CD4-positive, CD25-positive, alpha-beta regulatory T cell (primary cell): ENCODE results near the gene GALNT10. TPM values are rescaled to one million over a fixed set of nuclear protein-coding genes. Genes with fewer than 3 reads are reported as not detected.

Experiments used
- ATAC-seq, 2 donors: fragments of 150-1000 bp; cut with Tn5 transposase; one replicate each; pipeline ENCODE4 v1.10.0; 2021; ENCODE audit warnings: low read depth in 2 of 2, moderate number of reproducible peaks in 2 of 2, moderate library complexity in 1 of 2
- DNase-seq, 3 donors: peaks; one replicate each; pipeline versions ENCODE4 v3.0.0 to v3.0.0-alpha.2; 2012 to 2022; ENCODE audit warnings: mixed read lengths in 1 of 3
- H3K27ac ChIP-seq: one replicate; pipeline ENCODE4 v1.7.0; 2013; ENCODE audit warnings: mild to moderate bottlenecking, low read length; ENCODE audit not compliant: insufficient read depth, poor library complexity, severe bottlenecking
- H3K27me3 ChIP-seq: one replicate; pipeline ENCODE4 v1.7.0; 2013; ENCODE audit warnings: low read length; ENCODE audit not compliant: control insufficient read depth, insufficient read depth
- H3K36me3 ChIP-seq: one replicate; pipeline ENCODE4 v1.7.0; 2013; ENCODE audit warnings: mild to moderate bottlenecking, low read length, moderate library complexity; ENCODE audit not compliant: control insufficient read depth, insufficient read depth
- H3K4me1 ChIP-seq: 2 replicates; pipeline ENCODE4 v1.7.0; 2013; ENCODE audit warnings: mild to moderate bottlenecking, low read length; ENCODE audit not compliant: insufficient read depth, control insufficient read depth, poor library complexity, severe bottlenecking
- H3K4me3 ChIP-seq: one replicate; pipeline ENCODE4 v1.7.0; 2013; ENCODE audit warnings: low read depth, mild to moderate bottlenecking, low read length, moderate library complexity
- H3K9me3 ChIP-seq, 2 experiments: 1 replicate in 1 of 2; 2 replicates in 1 of 2; pipeline ENCODE4 v1.7.0; 2013; ENCODE audit warnings: low read length in 2 of 2, mild to moderate bottlenecking in 1 of 2, moderate library complexity in 1 of 2; ENCODE audit not compliant: control insufficient read depth in 2 of 2
- H3K27ac Mint-ChIP-seq, 3 donors: one replicate each; pipeline ENCODE4 v1.8.0; 2020 to 2022; ENCODE audit warnings: mild to moderate bottlenecking in 3 of 3, mixed read lengths in 3 of 3, moderate library complexity in 2 of 3
- H3K27me3 Mint-ChIP-seq: one replicate; pipeline ENCODE4 v1.8.0; 2022; ENCODE audit warnings: mild to moderate bottlenecking, mixed read lengths
- H3K36me3 Mint-ChIP-seq: one replicate; pipeline ENCODE4 v1.8.0; 2020; ENCODE audit warnings: mixed read lengths
- H3K4me1 Mint-ChIP-seq, 4 donors: one replicate each; pipeline ENCODE4 v1.8.0; 2020 to 2022; ENCODE audit warnings: mixed read lengths in 4 of 4, mild to moderate bottlenecking in 1 of 4
- H3K4me3 Mint-ChIP-seq, 4 donors: one replicate each; pipeline ENCODE4 v1.8.0; 2020 to 2022; ENCODE audit warnings: mild to moderate bottlenecking in 4 of 4, mixed read lengths in 4 of 4, moderate library complexity in 3 of 4
- H3K9me3 Mint-ChIP-seq, 7 donors: one replicate each; pipeline ENCODE4 v1.8.0; 2020 to 2022; ENCODE audit warnings: mixed read lengths in 7 of 7, mild to moderate bottlenecking in 3 of 7, moderate library complexity in 2 of 7
- polyA plus RNA-seq, 4 donors: library from polyadenylated mRNA; unstranded; fragments of 300-500 nt; fragmentation: Illumina TruSeq; gene quantifications; one replicate each; pipeline ENCODE4 v1.2.3, GENCODE V29; 2021
- total RNA-seq: library from RNA; stranded (reverse); gene quantifications from one replicate; pipeline ENCODE4 v1.2.3, GENCODE V29; 2022

Gene GALNT10
- total and polyA plus RNA-seq, 5 donors from 2014 or later, result 8.4 to 43.4 (median 15.9) TPM

DNA sequence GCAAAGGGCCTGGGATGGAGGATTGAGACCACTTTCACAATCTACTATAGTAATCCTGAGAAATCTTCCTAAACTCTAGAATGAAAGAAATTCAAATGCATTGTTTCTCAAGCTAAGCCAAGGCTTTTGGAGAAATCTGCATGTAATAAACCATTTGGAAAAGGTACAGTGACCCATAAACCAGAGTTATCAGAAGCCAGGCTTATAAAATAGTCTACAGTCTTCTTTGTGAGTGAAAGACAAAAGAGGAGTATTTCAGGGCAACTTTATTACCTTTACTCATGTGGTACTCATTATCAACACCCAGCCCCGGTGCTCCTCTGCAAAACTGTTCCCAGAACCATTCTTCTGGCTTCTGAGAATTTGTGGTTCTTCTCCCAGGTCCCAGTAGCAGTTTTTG, 87.0 kb downstream of the GALNT10 start:
- Histone ChIP-seq H3K9me3 (no peaks in the 10 kb centered on the region), H3K27me3 (no peaks in the 10 kb centered on the region), H3K4me3 (no peak overlapping the region), H3K4me1 (peaks cover 14% of the 10 kb centered on the region), H3K36me3 (peaks cover 3% of the 10 kb centered on the region), H3K27ac (no peak overlapping the region)
- DNase-seq (no peak), ATAC-seq (no peak)
- Mint-ChIP-seq H3K27ac (peak overlapping the region in 1 of 3 donors; percentile 39), H3K36me3 (peaks cover 12% of the 10 kb centered on the region), H3K27me3 (no peaks in the 10 kb centered on the region), H3K4me3 (no peak overlapping the region), H3K4me1 (peaks cover 22 to 62% (median 31%) of the 10 kb centered on the region in 4 donors), H3K9me3 (peaks cover 0 to 3% (median 0%) of the 10 kb centered on the region in 7 donors)

DNA sequence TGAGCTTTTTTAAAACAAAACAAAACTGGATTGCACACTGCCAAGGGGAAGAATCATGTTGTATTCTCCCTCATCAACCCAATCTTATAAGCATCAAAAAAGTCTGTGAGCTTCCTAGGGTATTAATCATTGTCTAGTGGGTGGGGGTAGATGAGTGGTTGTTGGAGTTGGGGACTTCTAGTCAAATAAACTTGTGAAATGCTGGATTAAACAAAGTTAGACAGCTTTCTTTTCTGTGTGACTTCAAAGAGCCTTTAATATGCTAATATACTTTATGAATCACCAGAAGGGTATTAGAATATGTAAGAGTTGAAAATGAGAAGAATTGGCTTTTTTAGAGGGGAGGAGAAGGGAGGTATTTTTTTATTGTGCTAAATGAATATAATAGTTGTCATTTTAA, 87.7 kb downstream of the GALNT10 start:
- DNase-seq, result no peak
- Mint-ChIP-seq H3K4me3 (no peak overlapping the region), H3K27ac (no peak overlapping the region), H3K4me1 (peaks cover 19 to 55% (median 25%) of the 10 kb centered on the region in 4 donors), H3K9me3 (peaks cover 0 to 3% (median 0%) of the 10 kb centered on the region in 7 donors), H3K27me3 (no peaks in the 10 kb centered on the region), H3K36me3 (peaks cover 12% of the 10 kb centered on the region)
- H3K4me3 ChIP-seq, result no peak overlapping the region
- H3K4me1 ChIP-seq, result peaks cover 7% of the 10 kb centered on the region
- no peak overlapping the region for H3K27ac ChIP-seq
- H3K27me3 ChIP-seq, result no peaks in the 10 kb centered on the region
- no peak for ATAC-seq
- peaks cover 3% of the 10 kb centered on the region for H3K36me3 ChIP-seq
- H3K9me3 ChIP-seq, result no peaks in the 10 kb centered on the region

DNA sequence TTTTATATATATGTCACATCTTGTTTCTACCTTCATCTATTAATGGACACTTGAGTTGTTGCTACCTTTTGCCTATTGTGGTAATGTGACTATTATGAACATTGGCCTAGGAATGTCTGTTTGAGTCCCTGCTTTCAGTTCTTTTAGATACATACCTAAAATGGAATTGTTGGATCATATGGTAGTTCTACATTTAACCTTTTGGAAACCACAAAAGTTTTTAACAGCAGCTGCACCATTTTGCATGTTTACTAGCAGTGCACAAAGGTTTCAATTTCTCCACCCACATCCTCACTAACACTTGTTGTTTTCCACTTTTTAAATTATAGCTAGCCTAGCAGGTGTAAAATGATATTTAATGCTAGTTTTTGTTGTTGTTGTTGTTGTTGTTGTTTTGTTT, 88.4 kb downstream of the GALNT10 start:
- Mint-ChIP-seq H3K27me3 (no peaks in the 10 kb centered on the region), H3K9me3 (peaks cover 0 to 2% (median 0%) of the 10 kb centered on the region in 7 donors), H3K4me3 (no peak overlapping the region), H3K4me1 (peaks cover 14 to 48% (median 19%) of the 10 kb centered on the region in 4 donors), H3K36me3 (peaks cover 12% of the 10 kb centered on the region), H3K27ac (no peak overlapping the region)
- H3K27ac ChIP-seq, result no peak overlapping the region
- H3K9me3 ChIP-seq, result no peaks in the 10 kb centered on the region
- no peak for ATAC-seq
- H3K36me3 ChIP-seq, result peaks cover 3% of the 10 kb centered on the region
- no peaks in the 10 kb centered on the region for H3K4me1 ChIP-seq
- H3K27me3 ChIP-seq, result no peaks in the 10 kb centered on the region
- peak in 1 of 3 donors; percentile 58 for DNase-seq
- no peak overlapping the region for H3K4me3 ChIP-seq

DNA sequence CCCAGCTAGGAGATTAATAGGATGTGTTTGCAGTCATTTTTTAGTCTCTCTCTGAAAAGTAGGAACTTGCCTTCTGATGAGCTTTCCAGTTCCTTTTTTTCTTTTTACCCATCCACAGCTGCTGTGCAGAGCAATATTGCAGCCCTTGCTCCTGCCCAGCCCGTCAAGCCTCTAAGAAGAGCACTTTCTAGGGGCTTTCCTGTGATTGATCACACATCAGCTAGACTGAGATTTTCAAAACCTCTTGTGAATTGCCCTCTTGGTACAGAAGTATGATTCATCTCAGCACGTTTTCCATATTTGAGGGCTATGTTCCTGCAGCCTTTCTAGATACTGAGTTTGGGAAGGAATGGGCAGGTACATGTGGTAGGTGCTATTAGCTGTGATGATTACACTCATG, 93.9 kb downstream of the GALNT10 start:
- Mint-ChIP-seq H3K9me3 (peaks cover 0 to 2% (median 0%) of the 10 kb centered on the region in 7 donors), H3K36me3 (peaks cover 3% of the 10 kb centered on the region), H3K27ac (no peak overlapping the region), H3K4me1 (peaks cover 5 to 16% (median 13%) of the 10 kb centered on the region in 4 donors), H3K4me3 (no peak overlapping the region), H3K27me3 (no peaks in the 10 kb centered on the region)
- no peaks in the 10 kb centered on the region for H3K9me3 ChIP-seq
- H3K36me3 ChIP-seq, result no peaks in the 10 kb centered on the region
- no peaks in the 10 kb centered on the region for H3K4me1 ChIP-seq
- H3K27ac ChIP-seq, result no peak overlapping the region
- DNase-seq, result no peak
- no peaks in the 10 kb centered on the region for H3K27me3 ChIP-seq
- no peak overlapping the region for H3K4me3 ChIP-seq
- peak in 1 of 2 donors; percentile 28 for ATAC-seq

DNA sequence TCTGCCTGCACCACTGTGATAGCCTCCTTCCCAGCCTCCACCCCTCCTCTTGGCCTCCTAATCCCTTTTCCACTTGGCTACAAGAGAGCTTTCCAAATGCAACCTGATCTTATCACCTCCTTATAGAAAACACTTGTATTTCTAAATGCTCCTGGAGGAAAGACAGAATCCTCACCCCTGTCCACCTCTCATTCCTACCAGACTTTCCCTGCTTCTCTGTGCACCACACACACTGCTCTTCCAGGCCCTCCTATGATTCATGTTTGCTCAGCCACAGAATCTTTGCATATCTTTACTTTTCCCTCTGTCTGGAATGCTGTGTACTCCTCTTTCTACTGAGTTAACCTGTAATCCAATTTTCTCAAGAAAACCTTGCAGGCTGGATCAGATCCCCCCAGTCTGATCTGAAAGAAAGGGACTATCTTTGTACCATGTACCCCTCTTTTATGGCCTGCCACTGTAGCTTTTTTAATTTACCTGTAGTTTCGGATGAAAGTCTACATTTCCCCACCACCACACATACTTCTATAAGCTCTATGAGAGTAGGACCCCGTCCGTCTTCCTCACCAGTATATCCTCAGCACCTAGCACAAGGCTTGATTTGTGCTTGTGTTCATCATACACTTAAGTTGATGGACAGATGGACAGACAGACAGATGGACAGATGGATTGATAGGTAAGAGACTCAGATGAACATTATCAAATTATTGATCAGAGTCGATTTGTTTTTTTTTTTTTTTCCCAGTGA, 95.3 kb downstream of the GALNT10 start:
- peaks cover 5 to 18% (median 13%) of the 10 kb centered on the region in 4 donors for H3K4me1 Mint-ChIP-seq
- ATAC-seq (no peak), DNase-seq (no peak)
- Histone ChIP-seq H3K36me3 (no peaks in the 10 kb centered on the region), H3K27ac (no peak overlapping the region), H3K9me3 (no peaks in the 10 kb centered on the region), H3K27me3 (no peaks in the 10 kb centered on the region), H3K4me3 (no peak overlapping the region), H3K4me1 (no peaks in the 10 kb centered on the region)
- no peak overlapping the region for H3K4me3 Mint-ChIP-seq
- no peaks in the 10 kb centered on the region for H3K9me3 Mint-ChIP-seq
- peak overlapping the region in 2 of 3 donors; percentile 19 to 20 for H3K27ac Mint-ChIP-seq
- H3K27me3 Mint-ChIP-seq, result no peaks in the 10 kb centered on the region
- H3K36me3 Mint-ChIP-seq, result peaks cover 3% of the 10 kb centered on the region

DNA sequence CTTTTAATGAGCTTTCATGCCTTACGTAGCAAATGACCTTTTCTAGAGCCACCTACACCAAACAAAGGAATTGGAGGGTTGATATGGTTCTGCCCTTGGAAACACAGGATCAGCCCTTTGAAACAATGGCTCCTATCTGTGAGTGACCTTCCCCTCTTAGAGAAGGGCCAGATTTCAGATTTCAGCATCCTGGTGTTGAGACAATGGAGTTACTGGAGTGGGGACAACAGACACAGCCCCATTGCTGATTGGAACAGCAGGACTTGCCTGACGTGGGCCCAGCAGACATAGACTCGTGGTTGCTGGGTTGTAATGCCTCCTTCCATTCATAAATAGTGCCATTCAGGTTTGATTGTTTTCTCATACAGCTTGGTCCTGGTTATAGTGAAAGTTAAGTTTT, 96.0 kb downstream of the GALNT10 start:
- H3K36me3 ChIP-seq, result no peaks in the 10 kb centered on the region
- H3K4me3 Mint-ChIP-seq, result no peak overlapping the region
- H3K4me1 ChIP-seq, result no peaks in the 10 kb centered on the region
- H3K27me3 ChIP-seq, result no peaks in the 10 kb centered on the region
- DNase-seq, result no peak
- no peak for ATAC-seq
- H3K4me3 ChIP-seq, result no peak overlapping the region
- peak overlapping the region in 1 of 3 donors; percentile 42 for H3K27ac Mint-ChIP-seq
- H3K27ac ChIP-seq, result no peak overlapping the region
- no peaks in the 10 kb centered on the region for H3K27me3 Mint-ChIP-seq
- H3K36me3 Mint-ChIP-seq, result peaks cover 7% of the 10 kb centered on the region
- peaks cover 5 to 22% (median 16%) of the 10 kb centered on the region in 4 donors for H3K4me1 Mint-ChIP-seq
- no peaks in the 10 kb centered on the region for H3K9me3 ChIP-seq
- H3K9me3 Mint-ChIP-seq, result peaks cover 0 to under 1% (median 0%) of the 10 kb centered on the region in 7 donors

DNA sequence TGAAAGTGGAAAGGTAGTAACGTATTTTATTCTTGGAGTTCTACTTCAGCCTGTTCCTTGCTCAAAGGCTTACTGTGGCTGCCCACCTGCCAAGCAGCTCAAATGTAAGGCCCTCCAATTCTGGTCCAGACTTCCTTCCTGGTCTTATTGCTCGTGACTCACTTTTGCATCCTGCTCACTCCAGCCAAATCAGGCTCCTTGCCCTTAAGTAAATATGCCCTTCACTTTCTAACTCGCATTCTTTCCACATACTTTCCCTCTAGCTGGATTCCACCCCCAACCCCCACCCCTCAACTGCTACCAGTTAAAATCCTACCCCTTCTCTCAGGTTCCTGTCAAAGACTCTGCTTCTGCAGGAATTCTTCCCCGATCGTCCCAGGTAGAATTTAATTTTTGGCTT, 96.6 kb downstream of the GALNT10 start:
- no peak for DNase-seq
- Mint-ChIP-seq H3K36me3 (peaks cover 9% of the 10 kb centered on the region), H3K4me3 (no peak overlapping the region), H3K27me3 (no peaks in the 10 kb centered on the region), H3K9me3 (peaks cover 0 to 1% (median 0%) of the 10 kb centered on the region in 7 donors), H3K4me1 (peaks cover 5 to 23% (median 16%) of the 10 kb centered on the region in 4 donors), H3K27ac (peak overlapping the region in 1 of 3 donors; percentile 42)
- Histone ChIP-seq H3K4me3 (no peak overlapping the region), H3K4me1 (no peaks in the 10 kb centered on the region), H3K27ac (no peak overlapping the region), H3K36me3 (no peaks in the 10 kb centered on the region), H3K27me3 (no peaks in the 10 kb centered on the region), H3K9me3 (no peaks in the 10 kb centered on the region)
- ATAC-seq, result no peak

DNA sequence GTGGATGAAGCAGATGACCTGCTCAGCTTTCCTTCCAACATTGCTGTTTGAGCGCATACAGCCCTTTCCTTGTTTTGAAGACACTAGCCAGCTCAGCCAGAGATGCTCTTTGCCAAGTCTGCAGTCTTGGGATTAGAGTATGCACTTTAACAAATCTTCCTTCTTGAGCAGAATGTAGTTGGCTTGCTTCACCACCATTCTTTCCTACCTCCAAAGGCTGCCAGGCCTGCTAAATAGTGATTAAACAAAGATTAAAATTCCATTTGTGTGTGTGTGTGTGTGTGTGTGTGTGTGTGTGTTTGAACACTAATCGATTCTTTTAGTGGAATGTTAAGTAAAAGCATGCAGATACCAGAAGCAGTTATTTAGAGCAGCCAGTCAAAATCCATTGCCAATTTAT, 97.6 kb downstream of the GALNT10 start:
- peaks cover 6% of the 10 kb centered on the region for H3K36me3 Mint-ChIP-seq
- H3K9me3 Mint-ChIP-seq, result peaks cover 0 to 1% (median 0%) of the 10 kb centered on the region in 7 donors
- Histone ChIP-seq H3K9me3 (no peaks in the 10 kb centered on the region), H3K4me1 (no peaks in the 10 kb centered on the region), H3K4me3 (no peak overlapping the region), H3K27ac (no peak overlapping the region), H3K27me3 (no peaks in the 10 kb centered on the region), H3K36me3 (peaks cover 2% of the 10 kb centered on the region)
- no peaks in the 10 kb centered on the region for H3K27me3 Mint-ChIP-seq
- peaks cover 5 to 23% (median 16%) of the 10 kb centered on the region in 4 donors for H3K4me1 Mint-ChIP-seq
- no peak for ATAC-seq
- no peak overlapping the region for H3K27ac Mint-ChIP-seq
- no peak overlapping the region for H3K4me3 Mint-ChIP-seq
- no peak for DNase-seq
